ENCODE results near the gene HOXD8.
A peak's percentile ranks its signal among the peaks of the same experiment; 100 is the strongest.

Gene HOXD8

GRCh38 chr2:176090862-176091261 lies 38.6 kb upstream of the HOXD8 start:
- no peak for DNase-seq

- no peak for DNase-seq
Observed at GRCh38 chr2:176091329-176092258, 37.9 kb upstream of the HOXD8 start.

GRCh38 chr2:176092270-176093144 lies 37.0 kb upstream of the HOXD8 start, which contains the start of gene HOXD13:
TSS of gene HOXD13 (plus strand) at chr2:176092721. CDS start at chr2:176092891, 170 bp downstream.
- no peak for DNase-seq

- DNase-seq, result no peak
Observed at GRCh38 chr2:176093145-176093897, 36.2 kb upstream of the HOXD8 start.

GRCh38 chr2:176093898-176094249 lies 35.6 kb upstream of the HOXD8 start:
- DNase-seq, result no peak

GRCh38 chr2:176094349-176094748 lies 35.2 kb upstream of the HOXD8 start:
- no peak for DNase-seq

GRCh38 chr2:176095421-176095820 lies 34.1 kb upstream of the HOXD8 start:
- no peak for DNase-seq

GRCh38 chr2:176096243-176096985 lies 33.1 kb upstream of the HOXD8 start:
- no peak for DNase-seq

- DNase-seq, result peak in 23 of 56 donors; percentile 1 to 53 (median 11)
Observed at GRCh38 chr2:176096986-176097819, 32.3 kb upstream of the HOXD8 start.

- no peak for DNase-seq
Observed at GRCh38 chr2:176097820-176098365, 31.6 kb upstream of the HOXD8 start.

GRCh38 chr2:176098366-176099158 lies 30.9 kb upstream of the HOXD8 start:
- no peak for DNase-seq

- no peak for DNase-seq
Observed at GRCh38 chr2:176099159-176099727, 30.3 kb upstream of the HOXD8 start.

GRCh38 chr2:176099728-176100546 lies 29.6 kb upstream of the HOXD8 start, which contains the start of gene HOXD12:
TSS of gene HOXD12 (plus strand) at chr2:176099795. CDS start at chr2:176099802, 7 bp downstream.
- no peak for DNase-seq

- DNase-seq, result no peak
Observed at GRCh38 chr2:176100547-176101140, 28.9 kb upstream of the HOXD8 start.

GRCh38 chr2:176101216-176101830 lies 28.2 kb upstream of the HOXD8 start:
- no peak for DNase-seq

- DNase-seq, result no peak
Observed at GRCh38 chr2:176101842-176102241, 27.7 kb upstream of the HOXD8 start.

Data from nucleus accumbens (tissue), 56 donors.